ENCODE measurements around the gene NOTCH1.
A peak's percentile ranks its signal among the peaks of the same experiment; 100 is the strongest.

NOTCH1 gene

GRCh38 chr9:136488247-136489214, 57.3 kb downstream of the NOTCH1 start:
- peak; percentile 51 for ATAC-seq
- Mint-ChIP-seq H3K27me3 (peaks cover 10% of the 10 kb centered on the region), H3K27ac (no peak overlapping the region), H3K9me3 (no peaks in the 10 kb centered on the region), H3K4me3 (no peak overlapping the region), H3K36me3 (no peaks in the 10 kb centered on the region), H3K4me1 (peaks cover 17% of the 10 kb centered on the region)

- Mint-ChIP-seq H3K4me1 (peaks cover 17% of the 10 kb centered on the region), H3K36me3 (no peaks in the 10 kb centered on the region), H3K27ac (no peak overlapping the region), H3K9me3 (no peaks in the 10 kb centered on the region), H3K27me3 (peaks cover 10% of the 10 kb centered on the region), H3K4me3 (no peak overlapping the region)
- ATAC-seq: no peak
Measured at GRCh38 chr9:136487672-136488071, 58.2 kb downstream of the NOTCH1 start.

- H3K27me3 Mint-ChIP-seq: peaks cover 10% of the 10 kb centered on the region
- no peaks in the 10 kb centered on the region for H3K9me3 Mint-ChIP-seq
- H3K27ac Mint-ChIP-seq: no peak overlapping the region
- H3K4me3 Mint-ChIP-seq: no peak overlapping the region
- H3K36me3 Mint-ChIP-seq: no peaks in the 10 kb centered on the region
- H3K4me1 Mint-ChIP-seq: peaks cover 20% of the 10 kb centered on the region
- no peak for ATAC-seq
Measured at GRCh38 chr9:136486823-136487620, 58.8 kb downstream of the NOTCH1 start.

- peaks cover 28% of the 10 kb centered on the region for H3K4me1 Mint-ChIP-seq
- H3K27me3 Mint-ChIP-seq: peaks cover 10% of the 10 kb centered on the region
- no peak for ATAC-seq
- H3K27ac Mint-ChIP-seq: no peak overlapping the region
- H3K36me3 Mint-ChIP-seq: no peaks in the 10 kb centered on the region
- no peaks in the 10 kb centered on the region for H3K9me3 Mint-ChIP-seq
- no peak overlapping the region for H3K4me3 Mint-ChIP-seq
Measured at GRCh38 chr9:136486131-136486530, 59.7 kb downstream of the NOTCH1 start.

- Mint-ChIP-seq H3K4me1 (peaks cover 29% of the 10 kb centered on the region), H3K27ac (no peak overlapping the region), H3K27me3 (peaks cover 10% of the 10 kb centered on the region), H3K4me3 (peak overlapping the region; percentile 26), H3K36me3 (no peaks in the 10 kb centered on the region), H3K9me3 (no peaks in the 10 kb centered on the region)
- ATAC-seq: no peak
Measured at GRCh38 chr9:136485049-136486045, 60.5 kb downstream of the NOTCH1 start.

GRCh38 chr9:136484153-136485048, 61.4 kb downstream of the NOTCH1 start:
- no peaks in the 10 kb centered on the region for H3K36me3 Mint-ChIP-seq
- no peak for ATAC-seq
- H3K9me3 Mint-ChIP-seq: no peaks in the 10 kb centered on the region
- H3K27ac Mint-ChIP-seq: no peak overlapping the region
- peak overlapping the region; percentile 26 for H3K4me3 Mint-ChIP-seq
- peaks cover 35% of the 10 kb centered on the region for H3K4me1 Mint-ChIP-seq
- H3K27me3 Mint-ChIP-seq: peaks cover 10% of the 10 kb centered on the region

GRCh38 chr9:136483589-136484152, 62.2 kb downstream of the NOTCH1 start:
- no peaks in the 10 kb centered on the region for H3K9me3 Mint-ChIP-seq
- H3K36me3 Mint-ChIP-seq: peaks cover under 1% of the 10 kb centered on the region
- H3K27me3 Mint-ChIP-seq: peaks cover 10% of the 10 kb centered on the region
- peak; percentile 78 for ATAC-seq
- peaks cover 35% of the 10 kb centered on the region for H3K4me1 Mint-ChIP-seq
- peak overlapping the region; percentile 94 for H3K27ac Mint-ChIP-seq
- H3K4me3 Mint-ChIP-seq: peak overlapping the region; percentile 89

GRCh38 chr9:136482793-136483588, 62.9 kb downstream of the NOTCH1 start, which contains the start of gene SEC16A:
Gene SEC16A, minus strand, starts transcription at chr9:136483040. Its CDS starts 5,425 bp downstream, at chr9:136477615.
- Mint-ChIP-seq H3K4me3 (peak within 1 kb of the TSS; percentile 89), H3K27ac (peak within 1 kb of the TSS; percentile 94), H3K27me3 (peaks cover 6% of the 10 kb centered on the region), H3K4me1 (peaks cover 36% of the 10 kb centered on the region), H3K36me3 (peaks cover 5% of the 10 kb centered on the region), H3K9me3 (no peaks in the 10 kb centered on the region)
- ATAC-seq: peak; percentile 86

GRCh38 chr9:136482046-136482792, 63.6 kb downstream of the NOTCH1 start:
- no peak for ATAC-seq
- Mint-ChIP-seq H3K4me3 (peak overlapping the region; percentile 89), H3K27me3 (no peaks in the 10 kb centered on the region), H3K9me3 (no peaks in the 10 kb centered on the region), H3K36me3 (peaks cover 5% of the 10 kb centered on the region), H3K27ac (peak overlapping the region; percentile 94), H3K4me1 (peaks cover 36% of the 10 kb centered on the region)

GRCh38 chr9:136481558-136481957, 64.3 kb downstream of the NOTCH1 start:
- ATAC-seq: no peak
- Mint-ChIP-seq H3K27ac (peak overlapping the region; percentile 94), H3K4me3 (peak overlapping the region; percentile 89), H3K9me3 (no peaks in the 10 kb centered on the region), H3K36me3 (peaks cover 5% of the 10 kb centered on the region), H3K4me1 (peaks cover 36% of the 10 kb centered on the region), H3K27me3 (no peaks in the 10 kb centered on the region)

- Mint-ChIP-seq H3K4me1 (peaks cover 16% of the 10 kb centered on the region), H3K4me3 (no peak overlapping the region), H3K27me3 (no peaks in the 10 kb centered on the region), H3K27ac (no peak overlapping the region), H3K36me3 (peaks cover 23% of the 10 kb centered on the region), H3K9me3 (no peaks in the 10 kb centered on the region)
- no peak for ATAC-seq
Measured at GRCh38 chr9:136476369-136477150, 69.3 kb downstream of the NOTCH1 start.
